22Rv1 (cell line): ENCODE measurements around the gene C1orf35.

Experiments
- H3K27ac ChIP-seq: fragments of 450-650 bp; 2 replicates; pipeline ENCODE4 v1.5.1; 2017
- ZFX ChIP-seq: fragments of 450-650 bp; IDR thresholded peaks from 2 replicates; pipeline ENCODE4 v1.6.1; 2017; ENCODE audit warnings: antibody characterized with exemption, borderline replicate concordance
- TF ChIP-seq, protein P1 (sequence below): fragments of 450-650 bp; IDR thresholded peaks from 2 replicates; pipeline ENCODE4 v1.5.1; 2017; ENCODE audit warnings: mild to moderate bottlenecking

C1orf35 gene

DNA sequence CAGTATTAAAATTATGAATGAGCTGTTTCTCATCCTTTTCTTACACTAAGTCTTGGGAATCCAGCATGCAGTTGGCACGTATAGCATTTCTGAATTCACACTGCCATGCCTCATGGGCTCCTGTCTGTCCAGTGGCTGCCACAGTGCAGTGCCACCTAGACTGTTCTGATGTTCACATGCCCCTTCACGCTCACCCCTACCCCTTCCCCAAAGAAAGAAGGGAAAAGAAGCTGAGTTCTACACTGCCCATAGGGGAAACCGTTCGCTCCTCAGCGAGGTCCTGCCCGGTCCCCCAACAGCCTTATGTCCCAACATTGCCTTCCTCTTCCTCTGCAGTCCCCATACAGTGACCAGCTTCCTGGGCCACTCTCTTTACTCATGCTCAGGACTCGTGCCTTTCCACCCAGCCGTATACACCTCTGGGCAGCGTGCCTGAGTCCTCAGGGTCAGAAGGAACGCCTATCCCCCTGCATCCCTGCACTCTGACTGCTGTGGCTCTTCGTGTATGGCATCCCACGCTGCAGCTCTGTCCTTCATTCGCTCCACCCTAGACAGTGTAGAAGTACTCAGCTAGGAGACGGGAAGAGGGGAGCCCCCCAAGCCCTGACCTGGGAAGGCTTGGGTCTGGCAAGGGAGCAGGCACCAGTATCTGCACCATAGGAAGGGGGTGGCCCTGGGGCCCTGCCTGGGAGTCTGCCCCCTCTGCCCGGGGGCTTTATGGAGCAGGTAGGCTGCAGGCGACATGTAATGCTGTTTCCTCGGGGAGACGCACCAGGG, 44.8 kb downstream of the C1orf35 start:
- no peak overlapping the region for H3K27ac ChIP-seq
- TF ChIP-seq, protein P1, sequence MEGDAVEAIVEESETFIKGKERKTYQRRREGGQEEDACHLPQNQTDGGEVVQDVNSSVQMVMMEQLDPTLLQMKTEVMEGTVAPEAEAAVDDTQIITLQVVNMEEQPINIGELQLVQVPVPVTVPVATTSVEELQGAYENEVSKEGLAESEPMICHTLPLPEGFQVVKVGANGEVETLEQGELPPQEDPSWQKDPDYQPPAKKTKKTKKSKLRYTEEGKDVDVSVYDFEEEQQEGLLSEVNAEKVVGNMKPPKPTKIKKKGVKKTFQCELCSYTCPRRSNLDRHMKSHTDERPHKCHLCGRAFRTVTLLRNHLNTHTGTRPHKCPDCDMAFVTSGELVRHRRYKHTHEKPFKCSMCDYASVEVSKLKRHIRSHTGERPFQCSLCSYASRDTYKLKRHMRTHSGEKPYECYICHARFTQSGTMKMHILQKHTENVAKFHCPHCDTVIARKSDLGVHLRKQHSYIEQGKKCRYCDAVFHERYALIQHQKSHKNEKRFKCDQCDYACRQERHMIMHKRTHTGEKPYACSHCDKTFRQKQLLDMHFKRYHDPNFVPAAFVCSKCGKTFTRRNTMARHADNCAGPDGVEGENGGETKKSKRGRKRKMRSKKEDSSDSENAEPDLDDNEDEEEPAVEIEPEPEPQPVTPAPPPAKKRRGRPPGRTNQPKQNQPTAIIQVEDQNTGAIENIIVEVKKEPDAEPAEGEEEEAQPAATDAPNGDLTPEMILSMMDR, result no peak
- no peak for TF ChIP-seq ZFX
